CD4-positive, alpha-beta T cell treated with Interleukin-4 for 4 hours (primary cell): ENCODE data around the gene LSG1.
A peak's percentile ranks its signal among the peaks of the same experiment; 100 is the strongest.

Experiments used
- DNase-seq: peaks from one replicate; pipeline ENCODE4 v3.0.0-alpha.2; 2020

The LSG1 gene

GRCh38 chr3:194671900-194672808, at the start of gene LSG1:
Gene LSG1, minus strand, starts transcription at chr3:194672191. Its CDS starts 29 bp downstream, at chr3:194672162.
- DNase-seq = peak; percentile 90

- no peak for DNase-seq
These were observed 48.1 kb upstream of the LSG1 start for GRCh38 chr3:194720048-194720447.

DNA sequence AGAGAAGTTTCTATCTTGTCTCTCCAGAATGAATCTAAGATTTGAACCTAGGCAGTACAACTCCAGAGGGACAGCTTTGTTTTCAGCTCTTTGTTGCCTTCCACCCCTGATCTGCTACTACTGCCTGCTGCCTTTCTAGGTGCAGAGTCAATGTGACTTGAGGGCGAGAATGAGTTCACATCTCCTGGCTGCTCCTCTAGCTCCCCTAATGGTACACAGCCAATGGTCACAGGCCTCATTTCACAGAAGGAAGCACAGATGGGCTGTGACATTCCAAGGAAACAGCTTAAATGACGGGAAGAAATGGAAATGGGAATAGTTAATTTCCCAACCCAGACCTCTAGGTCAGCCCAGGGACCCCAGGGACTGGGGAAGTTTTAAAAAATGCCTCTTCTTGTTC, 46.1 kb upstream of the LSG1 start:
- DNase-seq = no peak

- peak; percentile 49 for DNase-seq
These were observed 43.2 kb upstream of the LSG1 start for GRCh38 chr3:194715022-194715800.

- DNase-seq = no peak
These were observed 42.6 kb upstream of the LSG1 start for GRCh38 chr3:194714564-194714963.

GRCh38 chr3:194714137-194714455, 42.1 kb upstream of the LSG1 start:
- DNase-seq = no peak

DNA sequence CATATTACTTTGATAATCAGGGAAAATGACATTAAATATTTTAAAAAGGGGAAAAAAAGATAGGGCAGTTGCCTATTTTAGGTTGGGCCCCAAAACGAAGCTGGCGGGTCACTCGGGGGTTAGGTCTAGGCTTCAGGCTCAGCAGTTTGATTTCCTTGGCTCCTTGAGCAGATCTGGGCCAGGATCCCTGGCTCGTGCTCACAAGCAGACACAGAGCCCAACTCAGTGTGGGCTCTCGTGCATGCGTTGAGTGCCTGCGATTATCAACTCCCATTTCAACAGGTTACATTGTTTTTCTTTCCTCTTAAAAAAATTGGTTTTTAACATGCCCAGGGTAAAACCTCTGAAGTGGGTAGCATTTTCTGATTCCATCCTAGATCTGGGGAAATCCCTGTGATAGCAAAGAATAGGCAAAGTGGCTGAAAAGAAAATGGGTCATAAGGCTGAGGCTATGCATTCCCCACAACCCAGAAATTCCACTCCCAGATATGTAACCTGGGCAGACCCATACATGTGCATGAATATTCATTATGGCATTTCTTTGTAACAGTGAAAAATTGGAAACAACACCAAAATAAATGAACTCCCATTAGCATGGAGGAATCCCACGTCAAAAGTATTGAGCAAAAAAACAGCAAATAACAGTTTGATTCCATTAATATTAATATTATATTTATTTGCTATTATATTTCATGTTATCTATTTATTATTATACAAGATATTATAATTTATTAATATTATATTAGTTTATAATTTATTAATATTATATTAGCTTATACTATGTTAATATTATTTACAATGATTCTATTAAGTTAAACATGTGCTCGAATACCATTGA, 41.5 kb upstream of the LSG1 start:
- no peak for DNase-seq

GRCh38 chr3:194711913-194712312, 39.9 kb upstream of the LSG1 start:
- no peak for DNase-seq

DNA sequence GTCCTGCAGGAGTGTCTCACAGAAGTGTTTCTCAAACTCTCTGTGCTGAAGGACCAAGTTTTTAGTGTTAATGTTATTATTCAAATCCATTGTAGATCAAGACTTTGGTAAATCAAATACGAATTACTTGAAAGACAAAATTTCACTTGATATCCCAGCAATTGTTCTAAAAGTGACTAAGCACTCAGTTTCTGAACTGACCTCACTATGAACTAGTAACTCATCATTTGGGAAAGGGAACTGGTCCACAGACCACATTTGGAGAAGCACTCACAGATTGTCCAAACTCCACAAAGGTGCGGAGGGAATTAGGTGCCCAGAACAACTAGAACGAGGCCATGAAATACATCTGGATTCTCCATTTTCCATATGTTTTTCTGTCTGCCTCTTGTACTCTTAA, 39.3 kb upstream of the LSG1 start:
- DNase-seq = no peak

DNA sequence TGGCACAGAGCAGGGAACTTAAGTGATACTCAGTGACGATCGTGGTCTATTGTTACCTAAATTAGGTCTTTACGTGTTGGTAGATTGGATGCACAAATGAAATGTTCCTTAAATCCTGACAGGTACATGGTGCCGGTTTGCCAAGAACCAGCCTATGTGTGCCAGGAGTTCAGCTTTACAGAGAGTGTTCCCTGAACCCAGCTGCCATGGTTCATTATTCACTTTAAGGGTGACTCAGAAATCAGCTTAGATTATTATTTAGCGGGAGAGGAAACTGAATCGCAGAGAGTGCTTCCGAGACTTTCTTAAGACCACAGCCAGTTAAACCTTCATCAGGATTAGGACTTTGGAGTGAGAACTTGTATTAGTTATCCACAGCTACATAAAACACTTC, 35.2 kb upstream of the LSG1 start:
- no peak for DNase-seq

DNA sequence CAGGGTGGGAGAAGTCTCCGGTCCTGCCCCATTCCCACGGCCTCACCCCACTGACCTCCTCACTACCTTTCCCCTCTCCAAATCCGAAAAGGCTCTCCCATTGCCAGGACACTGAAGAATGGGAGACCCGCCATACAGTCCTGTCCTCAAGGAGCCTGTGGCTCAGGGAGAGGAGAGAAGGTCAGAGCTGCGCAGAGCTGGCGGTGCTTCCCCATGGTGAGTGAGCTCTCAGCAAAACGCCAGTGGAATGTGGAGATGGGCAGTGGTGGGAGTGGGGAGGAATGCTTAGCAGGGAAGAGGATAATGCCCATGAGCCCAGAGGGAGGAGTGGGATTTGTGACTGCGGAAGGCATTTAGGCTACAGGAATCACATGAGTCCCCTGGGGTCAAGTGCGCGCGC, 33.8 kb upstream of the LSG1 start:
- DNase-seq = no peak

- DNase-seq = no peak
These were observed 33.2 kb upstream of the LSG1 start for GRCh38 chr3:194705227-194705626.

DNA sequence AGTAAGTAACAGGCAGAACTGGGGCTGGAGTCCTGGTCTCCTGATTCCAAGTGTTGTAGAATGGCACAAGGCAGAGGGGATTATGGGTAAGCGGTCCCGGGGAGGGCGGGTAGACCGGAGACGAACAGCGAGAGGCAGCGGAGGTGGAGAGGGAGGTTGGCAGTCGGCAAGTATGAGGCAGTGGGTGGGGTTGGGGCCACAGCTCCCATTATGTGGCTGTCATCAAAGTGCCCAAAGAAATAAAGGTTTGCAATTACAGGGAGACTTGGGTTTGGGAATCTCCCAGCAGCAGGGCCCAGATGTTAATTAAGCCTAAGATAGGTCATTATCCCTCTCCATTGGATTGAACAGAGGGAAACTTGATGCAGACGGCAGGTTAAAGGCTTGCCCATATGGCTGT, 30.6 kb upstream of the LSG1 start:
- DNase-seq = no peak

DNA sequence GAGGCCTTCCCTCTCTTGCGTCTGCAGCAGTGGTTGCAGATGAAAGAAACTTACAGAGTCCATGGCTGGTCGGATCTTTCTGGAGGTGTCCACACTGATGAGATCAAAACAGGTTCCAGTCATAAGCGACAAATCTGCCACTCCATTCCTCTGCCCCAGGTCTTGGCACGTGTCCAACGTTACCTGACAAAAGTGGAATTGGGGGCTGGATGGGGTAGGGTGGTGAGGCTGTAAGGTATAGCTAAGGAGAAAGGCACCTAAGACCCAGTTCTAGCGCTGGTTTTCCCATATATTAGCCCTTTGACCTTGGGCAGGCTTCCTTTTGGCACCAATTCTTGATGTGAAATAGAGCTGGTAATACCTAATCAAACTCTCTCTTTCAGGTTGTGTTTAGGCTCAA, 24.7 kb upstream of the LSG1 start:
- no peak for DNase-seq

DNA sequence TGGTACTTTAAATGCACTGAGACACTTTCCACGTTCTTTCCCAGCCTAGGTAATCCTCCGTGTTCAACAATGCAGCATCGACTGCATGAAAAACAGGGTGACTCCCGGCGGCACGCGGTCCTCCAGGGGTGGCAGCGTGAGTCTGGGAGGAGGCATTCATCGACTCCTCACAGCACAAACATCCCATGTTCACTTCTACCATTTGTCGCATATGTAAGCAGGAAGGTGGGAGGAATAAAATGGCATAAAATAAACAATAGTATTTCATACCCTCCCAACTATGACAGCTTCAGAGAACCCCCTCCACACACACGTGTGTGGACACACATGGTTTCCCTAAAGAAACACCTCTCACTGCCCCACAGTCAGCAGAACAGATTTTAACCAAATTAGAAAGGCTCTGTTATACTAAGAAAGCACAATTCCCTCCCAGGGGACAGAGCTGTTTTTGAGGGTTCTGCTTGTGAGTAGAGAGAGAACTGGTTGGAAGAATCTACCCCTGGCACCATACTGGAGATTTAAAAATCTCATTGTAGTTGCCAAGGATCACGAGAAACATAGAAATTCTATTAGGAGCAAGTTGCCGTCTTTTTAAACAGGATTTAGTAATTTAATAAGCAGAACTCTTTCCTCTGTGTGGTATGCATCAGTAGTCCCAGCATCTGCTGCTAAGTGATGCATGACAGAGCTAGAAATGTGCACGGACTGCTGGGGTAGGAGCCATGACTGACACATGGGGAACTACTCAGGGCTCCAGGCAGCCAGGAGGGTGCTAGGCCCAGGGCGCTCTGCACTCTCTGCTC, 19.7 kb upstream of the LSG1 start:
- DNase-seq = no peak

DNA sequence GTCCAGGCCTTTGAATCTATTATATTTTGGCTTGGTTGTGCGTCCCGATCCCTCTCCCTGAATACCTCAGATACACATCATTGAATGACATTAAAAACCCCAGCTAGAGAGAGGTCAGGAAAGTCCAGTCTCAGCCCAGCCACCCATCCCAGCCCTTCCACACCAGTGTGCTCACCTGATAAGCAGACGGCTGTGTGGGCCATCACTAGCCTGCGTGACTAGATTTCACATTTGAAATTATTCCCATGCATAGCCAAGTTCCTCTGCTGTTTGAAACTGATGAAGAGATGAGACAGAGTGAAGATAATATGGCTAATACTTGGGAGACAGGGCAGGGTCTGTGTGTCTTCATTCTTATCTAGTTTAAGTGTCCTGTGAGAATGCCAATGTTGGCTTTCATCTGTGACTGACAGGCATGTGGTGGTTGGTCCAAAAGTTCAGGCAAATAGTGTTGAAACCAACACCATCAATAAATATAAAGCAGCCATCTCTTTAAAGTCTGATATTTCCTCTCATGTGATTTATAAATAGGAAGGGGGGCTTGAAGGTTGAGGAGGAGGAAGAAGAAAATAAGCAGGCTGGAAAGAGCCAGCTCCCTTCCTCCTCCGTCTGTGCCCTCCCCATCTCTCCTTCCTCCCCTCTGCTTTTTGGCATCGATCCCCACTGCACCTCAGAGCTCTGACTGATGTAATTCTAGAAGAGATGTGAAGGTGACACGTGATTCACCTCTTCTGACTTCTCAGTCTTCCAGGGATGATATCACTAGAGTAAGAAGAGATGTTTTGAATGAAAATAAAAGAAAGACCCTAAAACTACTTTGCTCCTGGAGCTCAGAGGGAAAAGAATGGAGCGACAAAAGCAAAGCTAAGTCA, 18.7 kb upstream of the LSG1 start:
- no peak for DNase-seq

- DNase-seq = no peak
These were observed 17.5 kb upstream of the LSG1 start for GRCh38 chr3:194689493-194689944.

- DNase-seq = no peak
These were observed 17.0 kb upstream of the LSG1 start for GRCh38 chr3:194688946-194689345.

- DNase-seq = peak; percentile 20
These were observed 16.3 kb upstream of the LSG1 start for GRCh38 chr3:194688200-194688740.

DNA sequence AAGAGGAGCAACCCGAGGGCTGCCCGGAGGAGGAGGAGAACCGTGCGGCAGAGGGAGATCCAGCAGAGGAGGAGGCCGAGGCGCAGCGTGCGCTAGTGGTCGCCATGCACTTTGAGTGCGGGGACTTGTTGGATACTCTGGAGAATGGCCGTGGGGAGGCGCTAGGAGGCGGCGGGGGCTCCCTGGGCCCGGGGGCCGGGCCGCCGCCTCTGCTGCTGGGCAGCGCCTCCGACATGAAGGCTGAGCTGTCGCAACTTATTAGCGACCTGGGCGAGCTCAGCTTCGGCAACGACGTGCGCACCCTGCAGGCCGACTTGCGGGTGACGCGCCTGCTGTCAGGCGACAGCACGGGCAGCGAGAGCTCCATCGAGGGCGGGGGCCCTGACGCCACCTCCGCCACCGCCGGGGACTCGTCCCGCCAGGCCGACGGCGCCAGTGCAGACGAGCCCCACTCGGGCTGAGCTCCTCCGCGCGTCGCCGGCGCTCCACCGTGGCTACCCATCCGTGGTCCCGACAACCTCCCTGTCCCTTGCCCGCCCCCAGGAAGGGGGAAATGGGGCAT, 15.7 kb upstream of the LSG1 start:
- DNase-seq = peak; percentile 67
